Activated CD8-positive, alpha-beta memory T cell treated with anti-CD3 and anti-CD28 coated beads for 36 hours (primary cell): Measurements from ENCODE around the gene LEPROT. TPM values are rescaled to one million over a fixed set of nuclear protein-coding genes. Genes with fewer than 3 reads are reported as not detected.
"Not testable (repeated sequence)": the region's sequence is repeated elsewhere in the genome, so short reads cannot be mapped to it uniquely, and the experiment has no call there.

Experiments
- CTCF ChIA-PET: fragments of 350-600 bp; sonication (Branson Sonifier 250); formaldehyde crosslinking; loops from one replicate; lab custom pipeline; 2021; ENCODE audit warnings: antibody characterized with exemption; lab: Charles Lee
- POLR2A ChIA-PET: fragments of 350-600 bp; sonication (Branson Sonifier 250); formaldehyde crosslinking; loops from one replicate; lab custom pipeline; 2021; ENCODE audit warnings: antibody characterized with exemption; lab: Charles Lee
- total RNA-seq, 2 experiments: library from RNA; stranded (reverse); gene quantifications; one replicate each; pipeline ENCODE4 v1.2.3, GENCODE V29; 2021

LEPROT gene
- 10 to 100 TPM; 17.9 to 20.9 TPM for total RNA-seq

- CTCF ChIA-PET: interaction anchor here (0.8 to 0.9 kb wide), 3 partner anchors 18 to 267 kb away, joined by 3 to 4 read pairs (median 3); no protein-coding TSS in a partner anchor
- POLR2A ChIA-PET: interaction anchor here (0.5 to 1.1 kb wide), 5 partner anchors 25 to 370 kb away, joined by 3 to 11 read pairs (median 3); no protein-coding TSS in a partner anchor
These were observed at the start of gene LEPROT, which contains the start of gene LEPR for GRCh38 chr1:65420590-65421350. LEPROT (plus strand) TSS chr1:65420668; CDS start chr1:65420725, 57 bp downstream. LEPR (plus strand) TSS chr1:65420668; CDS start chr1:65565566, 144,898 bp downstream.

GRCh38 chr1:65371544-65371943, 48.9 kb upstream of the LEPROT start:
- POLR2A ChIA-PET: no interaction called here
- CTCF ChIA-PET: no interaction called here

DNA sequence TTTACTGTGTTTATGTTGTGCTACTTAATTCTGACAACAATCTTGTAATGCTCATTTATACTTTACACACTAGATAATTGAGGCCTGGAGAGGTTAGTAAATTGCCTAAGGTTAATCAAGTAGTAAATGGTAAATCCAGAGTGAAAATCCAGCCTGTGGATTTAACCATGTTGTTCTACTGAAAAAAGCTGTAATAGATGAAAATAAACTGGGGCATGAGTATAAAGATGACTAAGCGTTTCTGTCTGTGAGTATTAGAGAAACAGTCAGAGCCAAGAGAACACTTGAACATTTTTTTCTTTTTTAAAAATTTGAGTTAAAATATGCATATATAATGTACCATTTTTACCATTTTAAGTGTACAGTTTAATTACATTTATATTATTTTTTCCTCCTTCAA, 47.9 kb upstream of the LEPROT start:
- POLR2A ChIA-PET: no interaction called here
- CTCF ChIA-PET: no interaction called here

DNA sequence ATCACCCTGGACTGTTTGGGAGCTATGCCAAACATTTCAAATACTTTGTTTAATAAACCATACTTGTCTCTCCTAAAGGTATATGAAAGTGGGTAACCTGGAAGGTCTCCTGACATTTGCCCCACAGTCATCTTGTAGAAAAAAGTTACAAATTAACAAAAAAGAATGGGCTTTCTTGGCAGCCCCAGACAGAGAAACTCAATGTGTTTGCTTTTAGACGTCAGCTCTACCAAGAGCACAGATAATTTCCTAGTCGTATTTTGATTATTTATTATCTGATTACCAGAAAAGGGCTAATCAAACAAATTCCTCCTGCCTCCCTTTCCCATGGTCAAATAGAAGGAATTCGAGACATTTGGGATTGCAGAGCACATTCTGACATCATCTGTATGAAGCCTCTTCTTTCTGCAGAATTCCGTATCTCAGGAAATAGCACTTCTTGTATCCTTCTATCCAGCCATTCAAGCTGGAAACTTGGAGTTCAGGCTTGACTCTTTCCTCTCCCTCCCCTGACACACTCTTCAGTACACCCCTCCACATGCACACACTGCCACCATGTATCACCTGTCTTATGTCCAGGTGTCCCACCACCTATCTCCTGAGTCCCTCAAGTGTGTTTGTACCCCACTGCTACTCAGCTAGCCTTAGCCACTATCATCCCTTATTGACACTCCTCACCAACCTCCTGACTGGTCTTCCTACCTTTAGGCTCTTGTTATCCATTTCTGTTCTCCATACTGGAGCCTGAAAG, 42.8 kb upstream of the LEPROT start:
- CTCF ChIA-PET: no interaction called here
- POLR2A ChIA-PET: interaction anchor here (0.6 kb wide), 1 partner anchor 1266 kb away, joined by 3 read pairs; no protein-coding TSS in a partner anchor

DNA sequence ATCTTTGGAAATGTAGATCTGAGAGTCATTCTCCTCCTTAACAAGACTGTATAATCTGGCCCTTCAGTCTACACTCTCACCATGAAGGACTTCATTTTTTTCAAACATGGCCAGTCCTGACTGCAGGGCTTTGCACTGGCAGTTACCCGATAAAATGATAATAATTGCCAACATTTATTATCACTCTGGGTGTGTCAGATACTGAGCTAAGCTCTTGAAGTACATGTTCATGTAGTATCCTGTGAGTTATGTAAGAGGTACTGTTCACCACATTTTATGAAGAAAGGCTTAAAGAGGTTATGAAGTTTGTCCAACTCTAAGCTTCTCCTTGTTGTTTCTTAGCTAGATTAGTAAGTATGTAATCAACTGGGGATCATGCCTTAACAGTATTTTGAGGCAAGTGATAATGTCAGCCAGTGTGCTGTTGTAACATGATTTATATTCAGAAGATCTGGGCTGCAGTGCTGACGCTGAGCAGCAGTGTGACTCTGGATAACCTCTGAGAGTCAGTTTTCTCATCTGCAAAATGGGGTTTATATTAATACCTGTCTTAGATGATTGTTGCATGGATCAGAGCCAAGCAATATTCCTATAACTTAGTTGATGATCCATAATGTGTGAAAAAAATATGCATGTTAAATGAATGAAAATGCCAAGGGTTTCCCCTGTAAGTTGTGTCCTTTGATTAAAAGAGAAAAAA, 42.1 kb upstream of the LEPROT start:
- ChIA-PET CTCF (no interaction called here), POLR2A (interaction anchor here (0.6 kb wide), 1 partner anchor 23 kb away, joined by 5 read pairs; no protein-coding TSS in a partner anchor)

DNA sequence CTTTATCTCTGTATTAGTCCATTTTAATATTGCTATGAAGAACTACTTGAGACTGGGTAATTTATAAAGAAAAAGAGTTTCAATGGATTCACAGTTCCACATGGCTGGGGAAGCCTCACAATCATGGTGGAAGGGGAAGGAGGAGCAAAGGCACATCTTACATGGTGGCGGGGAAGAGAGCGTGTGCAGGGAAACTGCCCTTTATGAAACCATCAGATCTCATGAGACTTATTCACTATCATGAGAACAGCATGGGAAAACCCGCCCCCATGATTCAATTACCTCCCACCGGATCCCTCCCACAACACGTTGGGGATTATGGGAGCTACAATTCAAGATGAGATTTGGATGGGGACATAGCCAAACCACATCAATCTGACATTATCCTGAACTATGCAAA, 36.0 kb upstream of the LEPROT start:
- CTCF ChIA-PET, POLR2A ChIA-PET: not testable (repeated sequence)

DNA sequence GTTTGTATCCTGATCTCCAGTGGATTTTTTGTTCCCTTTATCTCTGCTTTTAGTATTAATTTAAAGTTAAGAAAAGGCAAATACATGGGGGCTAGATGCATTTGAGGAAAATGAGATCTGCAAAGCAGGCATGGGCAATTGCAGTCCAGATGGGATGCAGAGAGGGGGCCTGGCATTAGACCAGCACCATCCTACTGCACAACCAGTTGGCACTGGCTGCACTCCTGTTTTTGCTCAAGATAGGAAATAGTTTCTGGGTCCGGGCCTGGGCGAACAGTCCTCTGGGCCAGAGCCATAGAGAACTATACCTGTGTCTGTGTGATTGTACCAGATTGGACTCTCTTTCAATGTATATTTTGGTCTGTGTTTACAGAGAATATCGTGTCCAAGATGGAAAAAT, 34.0 kb upstream of the LEPROT start:
- POLR2A ChIA-PET: no interaction called here
- CTCF ChIA-PET: no interaction called here

- POLR2A ChIA-PET: no interaction called here
- CTCF ChIA-PET: no interaction called here
These were observed 32.6 kb upstream of the LEPROT start for GRCh38 chr1:65387821-65388220.

GRCh38 chr1:65388908-65389695, 31.4 kb upstream of the LEPROT start:
- ChIA-PET POLR2A (no interaction called here), CTCF (no interaction called here)

DNA sequence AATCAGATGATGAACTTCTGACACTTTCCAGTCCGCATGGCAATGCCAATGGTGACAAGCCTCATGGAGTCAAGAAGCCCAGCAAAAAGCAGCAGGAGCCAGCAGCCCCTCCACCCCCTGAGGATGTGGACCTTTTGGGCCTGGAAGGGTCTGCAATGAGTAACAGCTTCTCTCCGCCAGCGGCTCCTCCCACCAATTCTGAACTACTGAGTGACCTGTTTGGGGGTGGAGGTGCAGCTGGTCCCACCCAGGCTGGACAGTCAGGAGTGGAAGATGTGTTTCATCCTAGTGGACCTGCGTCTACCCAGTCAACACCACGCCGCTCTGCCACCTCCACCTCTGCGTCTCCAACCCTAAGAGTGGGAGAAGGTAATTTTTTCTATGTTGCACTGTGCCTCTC, 28.0 kb upstream of the LEPROT start:
- ChIA-PET POLR2A (interaction anchor here (0.6 to 2.1 kb wide), 2 partner anchors 28 to 353 kb away, joined by 3 to 11 read pairs; partner anchors contain the start of genes LEPR and LEPROT), CTCF (interaction anchor here (1.1 kb wide), 1 partner anchor 80 kb away, joined by 3 read pairs; no protein-coding TSS in a partner anchor)

- ChIA-PET POLR2A (interaction anchor here (2.1 kb wide), 1 partner anchor 27 kb away, joined by 11 read pairs; the partner anchor contains the start of genes LEPR and LEPROT), CTCF (interaction anchor here (1.1 to 1.7 kb wide), 3 partner anchors 15 to 81 kb away, joined by 3 to 4 read pairs (median 3); no protein-coding TSS in a partner anchor)
These were observed 27.1 kb upstream of the LEPROT start for GRCh38 chr1:65393347-65393746.

DNA sequence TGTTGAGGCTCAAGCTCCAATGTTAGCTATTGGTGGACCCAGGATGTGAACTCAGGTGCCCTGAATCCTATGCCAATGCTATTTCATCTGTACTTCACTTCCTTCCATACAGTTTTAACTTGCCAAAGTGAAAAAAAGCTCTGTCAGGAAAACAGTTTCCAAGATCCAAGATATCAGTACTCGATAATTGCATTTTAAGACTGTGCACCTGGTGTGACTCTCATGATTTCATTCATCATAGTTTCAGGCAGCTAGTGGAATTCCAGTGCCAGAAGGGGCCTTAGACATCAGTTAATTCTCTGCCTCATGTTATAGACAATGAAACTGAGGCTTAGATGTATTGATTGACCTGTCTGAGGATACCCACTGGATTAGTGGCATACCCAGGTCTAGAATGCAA, 26.5 kb upstream of the LEPROT start:
- ChIA-PET POLR2A (interaction anchor here (2.1 kb wide), 1 partner anchor 26 kb away, joined by 11 read pairs; the partner anchor contains the start of genes LEPR and LEPROT), CTCF (interaction anchor here (1.2 to 1.7 kb wide), 2 partner anchors 15 to 26 kb away, joined by 3 to 4 read pairs; no protein-coding TSS in a partner anchor)

DNA sequence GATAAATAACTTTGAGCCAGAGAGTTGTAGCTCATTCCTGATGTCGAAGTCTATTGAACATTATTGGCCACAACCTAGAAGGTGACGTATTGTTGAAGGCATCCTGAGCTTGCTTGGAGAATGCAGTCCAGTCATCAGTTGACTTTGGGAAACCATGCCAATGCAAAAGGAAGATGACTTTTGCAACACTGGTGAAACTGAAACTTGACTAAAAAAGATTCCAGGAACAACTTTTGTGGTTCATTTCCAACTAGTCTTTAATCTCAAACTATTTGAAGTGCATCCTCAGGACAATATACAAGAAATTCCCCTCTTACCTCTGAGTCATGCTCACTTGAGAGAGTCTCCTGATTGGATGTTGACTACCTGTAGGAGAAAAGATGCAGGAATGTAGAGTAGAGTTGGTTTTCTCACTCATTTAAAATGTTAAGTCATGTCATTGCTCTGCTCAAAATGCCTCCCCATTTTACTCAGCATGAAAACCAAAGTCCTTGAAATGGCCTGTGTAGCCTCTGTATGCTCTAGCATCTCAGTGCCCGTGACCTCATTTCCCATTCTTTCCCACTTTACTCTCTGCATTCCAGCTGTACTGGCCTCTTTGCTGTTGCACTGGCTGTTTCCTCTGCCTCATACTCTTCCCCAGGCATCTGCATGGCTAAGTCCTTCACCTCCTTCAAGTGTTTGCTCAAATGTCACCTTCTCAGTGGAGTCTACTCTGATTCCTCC, 24.4 kb upstream of the LEPROT start:
- CTCF ChIA-PET: no interaction called here
- POLR2A ChIA-PET: interaction anchor here (1.6 kb wide), 1 partner anchor 24 kb away, joined by 3 read pairs; the partner anchor contains the start of genes LEPR and LEPROT

- POLR2A ChIA-PET: interaction anchor here (0.6 kb wide), 1 partner anchor 109 kb away, joined by 3 read pairs; no protein-coding TSS in a partner anchor
- CTCF ChIA-PET: interaction anchor here (1.0 to 1.7 kb wide), 2 partner anchors 14 to 15 kb away, joined by 3 to 5 read pairs; no protein-coding TSS in a partner anchor
These were observed 22.4 kb upstream of the LEPROT start for GRCh38 chr1:65398083-65398482.

DNA sequence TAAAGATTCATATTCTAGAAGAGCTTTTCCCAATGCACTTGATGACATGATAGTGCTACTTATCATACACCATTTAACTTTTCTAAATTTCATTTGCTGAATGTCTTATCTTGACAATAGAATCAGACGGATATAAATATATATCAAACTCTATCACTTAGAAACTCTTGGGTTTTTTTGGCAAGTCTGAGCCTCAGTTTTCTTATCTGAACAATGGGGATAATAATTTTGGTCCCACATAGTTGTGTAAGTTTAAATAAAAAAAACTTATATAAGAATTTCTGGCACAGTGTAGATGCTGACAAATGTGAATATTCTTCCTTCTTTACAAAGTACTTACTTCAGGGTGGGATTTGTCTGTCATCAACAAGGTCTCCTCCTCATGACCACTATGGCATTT, 21.5 kb upstream of the LEPROT start:
- POLR2A ChIA-PET: interaction anchor here (0.5 kb wide), 1 partner anchor 138 kb away, joined by 3 read pairs; no protein-coding TSS in a partner anchor
- CTCF ChIA-PET: interaction anchor here (1.0 kb wide), 1 partner anchor 13 kb away, joined by 3 read pairs; no protein-coding TSS in a partner anchor

GRCh38 chr1:65401612-65402011, 18.9 kb upstream of the LEPROT start:
- POLR2A ChIA-PET: no interaction called here
- CTCF ChIA-PET: no interaction called here

GRCh38 chr1:65404941-65405340, 15.5 kb upstream of the LEPROT start:
- ChIA-PET CTCF (no interaction called here), POLR2A (interaction anchor here (0.5 kb wide), 1 partner anchor 152 kb away, joined by 9 read pairs; no protein-coding TSS in a partner anchor)
